T-helper 17 cell (primary cell): ENCODE measurements around the gene SPATA31D3. TPM values are rescaled to one million over a fixed set of nuclear protein-coding genes. Genes with fewer than 3 reads are reported as not detected.
"Not testable (repeated sequence)": the region's sequence is repeated elsewhere in the genome, so short reads cannot be mapped to it uniquely, and the experiment has no call there.

ENCODE experiments used
- ATAC-seq: fragments of 150-1000 bp; cut with Tn5 transposase; 2 replicates; pipeline ENCODE4 v1.10.0; 2021; ENCODE audit warnings: mild to moderate bottlenecking, moderate library complexity
- DNase-seq, 3 donors: peaks; one replicate each; pipeline versions ENCODE4 v3.0.0 to v3.0.0-alpha.2; 2020 to 2021
- H3K9me3 ChIP-seq: one replicate; pipeline ENCODE4 v1.7.0; 2013; ENCODE audit warnings: low read length, mild to moderate bottlenecking; ENCODE audit not compliant: control insufficient read depth, poor library complexity, severe bottlenecking
- H3K27ac Mint-ChIP-seq: one replicate; pipeline ENCODE4 v1.8.0; 2022; ENCODE audit warnings: mild to moderate bottlenecking, moderate library complexity, mixed read lengths
- H3K27me3 Mint-ChIP-seq: one replicate; pipeline ENCODE4 v1.8.0; 2022; ENCODE audit warnings: mixed read lengths
- H3K36me3 Mint-ChIP-seq: one replicate; pipeline ENCODE4 v1.8.0; 2022; ENCODE audit warnings: low read depth, mixed read lengths
- H3K4me1 Mint-ChIP-seq: one replicate; pipeline ENCODE4 v1.8.0; 2022; ENCODE audit warnings: mild to moderate bottlenecking, mixed read lengths
- H3K4me3 Mint-ChIP-seq: one replicate; pipeline ENCODE4 v1.8.0; 2022; ENCODE audit warnings: mild to moderate bottlenecking, moderate library complexity, mixed read lengths
- total RNA-seq, 4 donors: library from RNA in 2 of 4; stranded (reverse) in 2 of 4; gene quantifications; one replicate each; pipeline ENCODE4 v1.2.3 and lab custom pipeline; 2022 to 2026

Gene SPATA31D3
- total RNA-seq (not detected), total RNA-seq (lab: John Stamatoyannopoulos, UW) (0 reads per million in 2 donors)

- not testable (repeated sequence) for H3K4me3 Mint-ChIP-seq, H3K9me3 ChIP-seq, H3K27ac Mint-ChIP-seq, H3K36me3 Mint-ChIP-seq, H3K27me3 Mint-ChIP-seq, ATAC-seq, DNase-seq, H3K4me1 Mint-ChIP-seq
Measured at GRCh38 chr9:81943393-81943792, at the start of gene SPATA31D3. Gene SPATA31D3, plus strand, starts transcription at chr9:81943500. Its CDS starts 86 bp downstream, at chr9:81943586.

- Mint-ChIP-seq H3K27ac (no peak overlapping the region), H3K36me3 (no peaks in the 10 kb centered on the region), H3K27me3 (no peaks in the 10 kb centered on the region), H3K4me3 (no peak overlapping the region), H3K4me1 (no peaks in the 10 kb centered on the region)
- no peak for ATAC-seq
- no peaks in the 10 kb centered on the region for H3K9me3 ChIP-seq
- DNase-seq: no peak
Measured at GRCh38 chr9:81893929-81894328, 49.4 kb upstream of the SPATA31D3 start.

GRCh38 chr9:81894891-81895290 is 48.4 kb upstream of the SPATA31D3 start:
- H3K9me3 ChIP-seq: no peaks in the 10 kb centered on the region
- DNase-seq (no peak), ATAC-seq (no peak)
- no peaks in the 10 kb centered on the region for H3K4me1 Mint-ChIP-seq
- no peaks in the 10 kb centered on the region for H3K36me3 Mint-ChIP-seq
- H3K4me3 Mint-ChIP-seq: no peak overlapping the region
- no peak overlapping the region for H3K27ac Mint-ChIP-seq
- no peaks in the 10 kb centered on the region for H3K27me3 Mint-ChIP-seq

- ATAC-seq: no peak
- H3K4me1 Mint-ChIP-seq: no peaks in the 10 kb centered on the region
Measured at GRCh38 chr9:81896070-81896469, 47.2 kb upstream of the SPATA31D3 start.

GRCh38 chr9:81898851-81899250 is 44.4 kb upstream of the SPATA31D3 start:
- Mint-ChIP-seq H3K4me3 (no peak overlapping the region), H3K36me3 (no peaks in the 10 kb centered on the region), H3K27me3 (no peaks in the 10 kb centered on the region), H3K27ac (no peak overlapping the region), H3K4me1 (no peaks in the 10 kb centered on the region)
- DNase-seq (no peak), ATAC-seq (no peak)
- no peaks in the 10 kb centered on the region for H3K9me3 ChIP-seq

More at GRCh38 chr9:81896070-81896469, 47.2 kb upstream of the SPATA31D3 start:
- Mint-ChIP-seq H3K36me3 (no peaks in the 10 kb centered on the region), H3K4me3 (no peak overlapping the region), H3K27me3 (no peaks in the 10 kb centered on the region), H3K27ac (no peak overlapping the region)
- no peaks in the 10 kb centered on the region for H3K9me3 ChIP-seq
- DNase-seq: no peak

GRCh38 chr9:81902196-81902595 is 41.1 kb upstream of the SPATA31D3 start:
- DNase-seq (no peak), ATAC-seq (no peak)
- H3K9me3 ChIP-seq: no peaks in the 10 kb centered on the region
- Mint-ChIP-seq H3K4me1 (no peaks in the 10 kb centered on the region), H3K27ac (no peak overlapping the region), H3K27me3 (no peaks in the 10 kb centered on the region), H3K4me3 (no peak overlapping the region), H3K36me3 (no peaks in the 10 kb centered on the region)

GRCh38 chr9:81902626-81903025 is 40.7 kb upstream of the SPATA31D3 start:
- H3K9me3 ChIP-seq: no peaks in the 10 kb centered on the region
- H3K27me3 Mint-ChIP-seq: no peaks in the 10 kb centered on the region
- H3K4me3 Mint-ChIP-seq: no peak overlapping the region
- no peak for DNase-seq
- no peaks in the 10 kb centered on the region for H3K4me1 Mint-ChIP-seq
- H3K27ac Mint-ChIP-seq: no peak overlapping the region
- ATAC-seq: no peak
- no peaks in the 10 kb centered on the region for H3K36me3 Mint-ChIP-seq

GRCh38 chr9:81906671-81907070 is 36.6 kb upstream of the SPATA31D3 start:
- no peaks in the 10 kb centered on the region for H3K4me1 Mint-ChIP-seq

GRCh38 chr9:81912135-81912534 is 31.2 kb upstream of the SPATA31D3 start:
- H3K36me3 Mint-ChIP-seq: no peaks in the 10 kb centered on the region
- no peaks in the 10 kb centered on the region for H3K27me3 Mint-ChIP-seq
- no peaks in the 10 kb centered on the region for H3K9me3 ChIP-seq
- no peak overlapping the region for H3K4me3 Mint-ChIP-seq
- ATAC-seq (no peak), DNase-seq (no peak)
- H3K27ac Mint-ChIP-seq: no peak overlapping the region
- H3K4me1 Mint-ChIP-seq: no peaks in the 10 kb centered on the region

More at GRCh38 chr9:81906671-81907070, 36.6 kb upstream of the SPATA31D3 start:
- H3K36me3 Mint-ChIP-seq: no peaks in the 10 kb centered on the region
- no peak overlapping the region for H3K27ac Mint-ChIP-seq
- H3K27me3 Mint-ChIP-seq: no peaks in the 10 kb centered on the region
- H3K9me3 ChIP-seq: no peaks in the 10 kb centered on the region
- no peak overlapping the region for H3K4me3 Mint-ChIP-seq
- no peak for ATAC-seq
- no peak for DNase-seq

- no peak overlapping the region for H3K4me3 Mint-ChIP-seq
- no peak overlapping the region for H3K27ac Mint-ChIP-seq
- H3K27me3 Mint-ChIP-seq: no peaks in the 10 kb centered on the region
- no peaks in the 10 kb centered on the region for H3K36me3 Mint-ChIP-seq
- no peaks in the 10 kb centered on the region for H3K4me1 Mint-ChIP-seq
- no peak for DNase-seq
- no peaks in the 10 kb centered on the region for H3K9me3 ChIP-seq
- ATAC-seq: no peak
Measured at GRCh38 chr9:81915801-81916505, 27.3 kb upstream of the SPATA31D3 start.

- ATAC-seq, H3K36me3 Mint-ChIP-seq, H3K4me3 Mint-ChIP-seq, DNase-seq, H3K9me3 ChIP-seq, H3K27me3 Mint-ChIP-seq, H3K27ac Mint-ChIP-seq, H3K4me1 Mint-ChIP-seq: not testable (repeated sequence)
Measured at GRCh38 chr9:81918507-81918906, 24.8 kb upstream of the SPATA31D3 start.

GRCh38 chr9:81928305-81928704 is 15.0 kb upstream of the SPATA31D3 start, which contains the start of gene SPATA31D4:
Gene SPATA31D4, plus strand, starts transcription at chr9:81928428. Its CDS starts 86 bp downstream, at chr9:81928514.
- not testable (repeated sequence) for H3K4me3 Mint-ChIP-seq, H3K27ac Mint-ChIP-seq, H3K27me3 Mint-ChIP-seq, H3K9me3 ChIP-seq, H3K36me3 Mint-ChIP-seq, ATAC-seq, H3K4me1 Mint-ChIP-seq, DNase-seq

GRCh38 chr9:81930147-81930546 is 13.2 kb upstream of the SPATA31D3 start:
- H3K27me3 Mint-ChIP-seq, ATAC-seq, H3K4me1 Mint-ChIP-seq, H3K9me3 ChIP-seq, DNase-seq, H3K27ac Mint-ChIP-seq, H3K4me3 Mint-ChIP-seq, H3K36me3 Mint-ChIP-seq: not testable (repeated sequence)

GRCh38 chr9:81933547-81933946 is 9.8 kb upstream of the SPATA31D3 start:
- DNase-seq, H3K4me1 Mint-ChIP-seq, H3K9me3 ChIP-seq, H3K4me3 Mint-ChIP-seq, H3K36me3 Mint-ChIP-seq, H3K27me3 Mint-ChIP-seq, H3K27ac Mint-ChIP-seq, ATAC-seq: not testable (repeated sequence)
